ENCODE data around the gene DRAM2. TPM values are rescaled to one million over a fixed set of nuclear protein-coding genes. Genes with fewer than 3 reads are reported as not detected.

DRAM2 gene
- total and polyA plus RNA-seq, 10 of the 15 experiments (the other 5 are each of a cell fraction or from before 2014, with no cell fraction given): 39.1 to 229 (median 79.4) TPM

GRCh38 chr1:111140680-111140967, 731 bp upstream of the DRAM2 start:
- peak overlapping the region; percentile 68 for H2AFZ ChIP-seq (ENCODE audit: control insufficient read depth, low read depth, low read length)
- CTCF ChIA-PET: interaction anchor here (1.3 to 7.4 kb wide), 5 partner anchors 10 to 148 kb away, joined by 4 to 36 read pairs (median 4); no protein-coding TSS in a partner anchor
- peak overlapping the region; percentile 95 for H3K4me3 ChIP-seq
- peaks cover 83% of the 10 kb centered on the region for H3K79me2 ChIP-seq (ENCODE audit: control insufficient read depth, insufficient read depth, low read length)
- POLR2A ChIA-PET: interaction anchor here (0.6 to 9.1 kb wide), 8 partner anchors 8 to 269 kb away, joined by 5 to 62 read pairs (median 10); no protein-coding TSS in a partner anchor
- 0 out of 2 replicates have a peak, but pooled peaks have one; percentile 56 for TF ChIP-seq MTA3 (IDR thresholded peaks at IDR 0.05; ENCODE audit: borderline replicate concordance, low read length)
- no peak for TF ChIP-seq KLF5 (IDR thresholded peaks at IDR 0.05; ENCODE audit: partially characterized antibody)
- TF ChIP-seq MAX (IDR thresholded peaks at IDR 0.05; ENCODE audit: low read depth, low read length): 0 out of 2 replicates have a peak, but pooled peaks have one; percentile 0
- 0 out of 2 replicates have a peak, but pooled peaks have one; percentile 44 for TF ChIP-seq MLLT1 (IDR thresholded peaks at IDR 0.05)
- no peak for TF ChIP-seq LARP7 (IDR thresholded peaks at IDR 0.05)
- no peak for TF ChIP-seq MTA2 (IDR thresholded peaks at IDR 0.05; ENCODE audit: low read depth)
- TF ChIP-seq FOXK2 (IDR thresholded peaks at IDR 0.05): no peak
- TF ChIP-seq IRF3 (IDR thresholded peaks at IDR 0.05): no peak
- peak overlapping the region; percentile 93 for H3K9ac ChIP-seq (ENCODE audit: control insufficient read depth, insufficient read depth, low read length)
- WGBS (ENCODE audit: insufficient coverage, insufficient replicate concordance, low lambda C conversion rate, missing lambda C conversion rate): 1% methylated on average over 9 of the region's 9 CpGs
- RAD21 ChIA-PET (ENCODE audit: unreplicated experiment): interaction anchor here (2.0 to 7.9 kb wide), 6 partner anchors 10 to 77 kb away, joined by 6 to 109 read pairs (median 20); no protein-coding TSS in a partner anchor
- H3K4me1 ChIP-seq (ENCODE audit: control insufficient read depth, insufficient read depth, low read length): peaks cover 16% of the 10 kb centered on the region
- peaks cover 0 to 9% of the 10 kb centered on the region in 2 experiments; a peak in 1 of 4 replicates for H3K36me3 ChIP-seq (ENCODE audit: control insufficient read depth in 2 of 2, insufficient read depth in 2 of 2, low read length in 1 of 2)
- H4K20me1 ChIP-seq (ENCODE audit: control insufficient read depth, insufficient read depth): no peaks in the 10 kb centered on the region
- peak overlapping the region; percentile 89 for H3K27ac ChIP-seq (ENCODE audit: control insufficient read depth, insufficient read depth)
- BruUV-seq (replicated peaks): no TSS peak
- intact Hi-C loops (cut with micrococcal nuclease; ENCODE audit: unreplicated experiment) (loop anchor here (2.0 to 10.0 kb wide), 4 partner anchors 80 to 614 kb away; partner anchors contain the start of genes CD53 and DDX20), in situ Hi-C loops (cut with MboI) (no loop called here)
- no peak for FAIRE-seq
- no peak for ATAC-seq
- H3K27me3 ChIP-seq (replicated peaks in 1 of 2; ENCODE audit: control insufficient read depth in 2 of 2, insufficient read depth in 2 of 2, low read length in 1 of 2): no peaks in the 10 kb centered on the region
- no peaks in the 10 kb centered on the region for H3K9me3 ChIP-seq (replicated peaks; ENCODE audit: control insufficient read depth, insufficient read depth, low read length)
- peak overlapping the region; percentile 91 for H3K4me2 ChIP-seq (ENCODE audit: control insufficient read depth, insufficient read depth)
- SMC1A ChIA-PET (ENCODE audit: uncharacterized antibody, unreplicated experiment): interaction anchor here (0.9 to 13.3 kb wide), 8 partner anchors 11 to 77 kb away, joined by 3 to 164 read pairs (median 36); no protein-coding TSS in a partner anchor
- no peak for DNase-seq (ENCODE audit: low read depth, low spot score)
